GM19238 (cell line): Measurements from ENCODE around the gene SKIL.

Source experiments
- DNase-seq: peaks from one replicate; pipeline ENCODE4 v3.0.0; 2011; ENCODE audit warnings: low spot score; ENCODE audit not compliant: insufficient read length

Gene SKIL

GRCh38 chr3:170387950-170388349 is 30.4 kb downstream of the SKIL start:
- DNase-seq: no peak

- no peak for DNase-seq
These were observed 33.6 kb downstream of the SKIL start for GRCh38 chr3:170391108-170391507.

GRCh38 chr3:170397685-170398084 is 40.2 kb downstream of the SKIL start:
- DNase-seq: no peak

GRCh38 chr3:170405101-170405500 is 47.6 kb downstream of the SKIL start:
- no peak for DNase-seq

GRCh38 chr3:170410428-170411029 is 53.0 kb downstream of the SKIL start:
- no peak for DNase-seq

- no peak for DNase-seq
These were observed 55.8 kb downstream of the SKIL start for GRCh38 chr3:170413291-170413690.

- DNase-seq: no peak
These were observed 56.7 kb downstream of the SKIL start for GRCh38 chr3:170414202-170414663.

GRCh38 chr3:170417090-170417489 is 59.6 kb downstream of the SKIL start:
- no peak for DNase-seq

- DNase-seq: no peak
These were observed 61.2 kb downstream of the SKIL start, which contains the start of gene CLDN11 for GRCh38 chr3:170418422-170419398. TSS of gene CLDN11 (plus strand) at chr3:170418868. CDS start at chr3:170419067, 199 bp downstream.

- DNase-seq: no peak
These were observed 62.1 kb downstream of the SKIL start for GRCh38 chr3:170419557-170420087.

GRCh38 chr3:170420307-170420821 is 62.8 kb downstream of the SKIL start:
- no peak for DNase-seq

- DNase-seq: no peak
These were observed 63.7 kb downstream of the SKIL start for GRCh38 chr3:170421111-170421641.

- DNase-seq: no peak
These were observed 64.2 kb downstream of the SKIL start for GRCh38 chr3:170421758-170422157.

- no peak for DNase-seq
These were observed 65.6 kb downstream of the SKIL start for GRCh38 chr3:170423001-170423615.

- no peak for DNase-seq
These were observed 67.4 kb downstream of the SKIL start for GRCh38 chr3:170424879-170425278.

GRCh38 chr3:170425491-170426239 is 68.2 kb downstream of the SKIL start:
- no peak for DNase-seq

- no peak for DNase-seq
These were observed 68.8 kb downstream of the SKIL start for GRCh38 chr3:170426240-170426797.

- DNase-seq: no peak
These were observed 70.6 kb downstream of the SKIL start for GRCh38 chr3:170428095-170428494.

GRCh38 chr3:170429050-170429449 is 71.5 kb downstream of the SKIL start:
- DNase-seq: no peak

GRCh38 chr3:170431054-170431453 is 73.5 kb downstream of the SKIL start:
- DNase-seq: no peak
